Upper lobe of left lung (tissue), 4 donors: ENCODE results near the gene SPACDR.

Experiments
- CTCF ChIP-seq, 6 experiments: fragments of 450-650 bp in 4 of 6; fragments of 200-600 bp in 2 of 6; sonication (generic) in 2 of 6; IDR thresholded peaks; one replicate each; pipeline ENCODE4 v1.5.1; 2016 to 2019; ENCODE audit warnings: antibody characterized with exemption in 6 of 6
- EP300 ChIP-seq, 4 donors: sonication (generic); formaldehyde crosslinking; IDR thresholded peaks; one replicate each; pipeline ENCODE4 v1.5.1; 2017; ENCODE audit warnings: antibody characterized with exemption in 4 of 4, control low read depth in 2 of 4
- POLR2A ChIP-seq, 4 donors: fragments of 450-650 bp; IDR thresholded peaks; one replicate each; pipeline ENCODE4 v1.5.1; 2016 to 2017; ENCODE audit warnings: antibody characterized with exemption in 4 of 4, mild to moderate bottlenecking in 2 of 4

GRCh38 chr7:100496509-100496908 is 32.4 kb upstream of the SPACDR start:
- TF ChIP-seq CTCF (IDR thresholded peaks at IDR 0.05) (no peak), EP300 (IDR thresholded peaks at IDR 0.05) (no peak), POLR2A (IDR thresholded peaks at IDR 0.05) (no peak)
